ENCODE data around the gene TRIM9. TPM values are rescaled to one million over a fixed set of nuclear protein-coding genes. Genes with fewer than 3 reads are reported as not detected.
A peak's percentile ranks its signal among the peaks of the same experiment; 100 is the strongest.

TRIM9 gene
- total and polyA plus RNA-seq, 2 experiments from 2014 or later = 4.4 to 6.2 TPM

GRCh38 chr14:50932592-50933495 is 162.1 kb downstream of the TRIM9 start:
- Histone ChIP-seq H3K79me2 (replicated peaks; ENCODE audit: insufficient read depth) (no peaks in the 10 kb centered on the region), H3K27ac (ENCODE audit: low read depth) (no peak overlapping the region), H2AFZ (no peak overlapping the region), H3F3A (replicated peaks; ENCODE audit: low read depth) (no peaks in the 10 kb centered on the region), H3K27me3 (ENCODE audit: insufficient read depth) (no peaks in the 10 kb centered on the region), H3K4me3 (no peak overlapping the region), H3K9me2 (ENCODE audit: insufficient read depth) (no peaks in the 10 kb centered on the region), H3K4me2 (no peak overlapping the region), H3K36me3 (ENCODE audit: insufficient read depth) (peaks cover 41% of the 10 kb centered on the region), H3K4me1 (ENCODE audit: insufficient read depth) (no peaks in the 10 kb centered on the region), H4K20me1 (replicated peaks; ENCODE audit: insufficient read depth) (peaks cover 5% of the 10 kb centered on the region)
- Mint-ChIP-seq H3K36me3 (ENCODE audit: low read depth) (peaks cover 11% of the 10 kb centered on the region), H3K4me3 (no peak overlapping the region), H3K27me3 (ENCODE audit: insufficient read depth, low read depth, poor library complexity) (no peaks in the 10 kb centered on the region), H3K4me1 (peaks cover 4% of the 10 kb centered on the region; the same call in 2 of the 3 replicates), H3K27ac (no peak overlapping the region), H3K9me3 (no peaks in the 10 kb centered on the region)
- ATAC-seq (no peak), DNase-seq (ENCODE audit: low spot score) (no peak)
- TF ChIP-seq EZH2 (IDR thresholded peaks at IDR 0.05; ENCODE audit: low read depth, unreplicated experiment) = no peak
- TF ChIP-seq CTCF (conservative IDR thresholded peaks at IDR 0.05; ENCODE audit: low read depth in 2 of 2) = no peak
- TF ChIP-seq STAT1 (IDR thresholded peaks at IDR 0.05; ENCODE audit: unreplicated experiment) = no peak
- no peak for TF ChIP-seq JUNB (IDR thresholded peaks at IDR 0.05; ENCODE audit: unreplicated experiment)
- no peak for TF ChIP-seq ZNF331 (CRISPR knock-in tag; IDR thresholded peaks at IDR 0.05; ENCODE audit: low read depth)
- TF ChIP-seq EZH2phosphoT487 (IDR thresholded peaks at IDR 0.05; ENCODE audit: unreplicated experiment) = no peak

- H3K4me3 ChIP-seq = no peak overlapping the region
- H3K27me3 Mint-ChIP-seq (ENCODE audit: insufficient read depth, low read depth, poor library complexity) = no peaks in the 10 kb centered on the region
- no peaks in the 10 kb centered on the region for H3K79me2 ChIP-seq (replicated peaks; ENCODE audit: insufficient read depth)
- ATAC-seq = no peak
- no peaks in the 10 kb centered on the region for H3K4me1 Mint-ChIP-seq
- H3K9me3 Mint-ChIP-seq = no peaks in the 10 kb centered on the region
- H3K36me3 ChIP-seq (ENCODE audit: insufficient read depth) = peaks cover 41% of the 10 kb centered on the region
- no peaks in the 10 kb centered on the region for H3K4me1 ChIP-seq (ENCODE audit: insufficient read depth)
- no peaks in the 10 kb centered on the region for H3K9me2 ChIP-seq (ENCODE audit: insufficient read depth)
- peaks cover 11% of the 10 kb centered on the region for H3K36me3 Mint-ChIP-seq (ENCODE audit: low read depth)
- H3K4me3 Mint-ChIP-seq = no peak overlapping the region
- H4K20me1 ChIP-seq (replicated peaks; ENCODE audit: insufficient read depth) = peaks cover 5% of the 10 kb centered on the region
- no peak for DNase-seq (ENCODE audit: low spot score)
- no peaks in the 10 kb centered on the region for H3K27me3 ChIP-seq (ENCODE audit: insufficient read depth)
- H3F3A ChIP-seq (replicated peaks; ENCODE audit: low read depth) = no peaks in the 10 kb centered on the region
- no peak overlapping the region for H3K27ac Mint-ChIP-seq
- no peak overlapping the region for H3K4me2 ChIP-seq
- no peak overlapping the region for H2AFZ ChIP-seq
- H3K27ac ChIP-seq (ENCODE audit: low read depth) = 0 out of 2 replicates have a peak overlapping the region, but pooled peaks have one; percentile 14
- no peak for TF ChIP-seq STAT1 (IDR thresholded peaks at IDR 0.05; ENCODE audit: unreplicated experiment)
- TF ChIP-seq REST (IDR thresholded peaks at IDR 0.05; ENCODE audit: unreplicated experiment) = no peak
- TF ChIP-seq, protein P1, sequence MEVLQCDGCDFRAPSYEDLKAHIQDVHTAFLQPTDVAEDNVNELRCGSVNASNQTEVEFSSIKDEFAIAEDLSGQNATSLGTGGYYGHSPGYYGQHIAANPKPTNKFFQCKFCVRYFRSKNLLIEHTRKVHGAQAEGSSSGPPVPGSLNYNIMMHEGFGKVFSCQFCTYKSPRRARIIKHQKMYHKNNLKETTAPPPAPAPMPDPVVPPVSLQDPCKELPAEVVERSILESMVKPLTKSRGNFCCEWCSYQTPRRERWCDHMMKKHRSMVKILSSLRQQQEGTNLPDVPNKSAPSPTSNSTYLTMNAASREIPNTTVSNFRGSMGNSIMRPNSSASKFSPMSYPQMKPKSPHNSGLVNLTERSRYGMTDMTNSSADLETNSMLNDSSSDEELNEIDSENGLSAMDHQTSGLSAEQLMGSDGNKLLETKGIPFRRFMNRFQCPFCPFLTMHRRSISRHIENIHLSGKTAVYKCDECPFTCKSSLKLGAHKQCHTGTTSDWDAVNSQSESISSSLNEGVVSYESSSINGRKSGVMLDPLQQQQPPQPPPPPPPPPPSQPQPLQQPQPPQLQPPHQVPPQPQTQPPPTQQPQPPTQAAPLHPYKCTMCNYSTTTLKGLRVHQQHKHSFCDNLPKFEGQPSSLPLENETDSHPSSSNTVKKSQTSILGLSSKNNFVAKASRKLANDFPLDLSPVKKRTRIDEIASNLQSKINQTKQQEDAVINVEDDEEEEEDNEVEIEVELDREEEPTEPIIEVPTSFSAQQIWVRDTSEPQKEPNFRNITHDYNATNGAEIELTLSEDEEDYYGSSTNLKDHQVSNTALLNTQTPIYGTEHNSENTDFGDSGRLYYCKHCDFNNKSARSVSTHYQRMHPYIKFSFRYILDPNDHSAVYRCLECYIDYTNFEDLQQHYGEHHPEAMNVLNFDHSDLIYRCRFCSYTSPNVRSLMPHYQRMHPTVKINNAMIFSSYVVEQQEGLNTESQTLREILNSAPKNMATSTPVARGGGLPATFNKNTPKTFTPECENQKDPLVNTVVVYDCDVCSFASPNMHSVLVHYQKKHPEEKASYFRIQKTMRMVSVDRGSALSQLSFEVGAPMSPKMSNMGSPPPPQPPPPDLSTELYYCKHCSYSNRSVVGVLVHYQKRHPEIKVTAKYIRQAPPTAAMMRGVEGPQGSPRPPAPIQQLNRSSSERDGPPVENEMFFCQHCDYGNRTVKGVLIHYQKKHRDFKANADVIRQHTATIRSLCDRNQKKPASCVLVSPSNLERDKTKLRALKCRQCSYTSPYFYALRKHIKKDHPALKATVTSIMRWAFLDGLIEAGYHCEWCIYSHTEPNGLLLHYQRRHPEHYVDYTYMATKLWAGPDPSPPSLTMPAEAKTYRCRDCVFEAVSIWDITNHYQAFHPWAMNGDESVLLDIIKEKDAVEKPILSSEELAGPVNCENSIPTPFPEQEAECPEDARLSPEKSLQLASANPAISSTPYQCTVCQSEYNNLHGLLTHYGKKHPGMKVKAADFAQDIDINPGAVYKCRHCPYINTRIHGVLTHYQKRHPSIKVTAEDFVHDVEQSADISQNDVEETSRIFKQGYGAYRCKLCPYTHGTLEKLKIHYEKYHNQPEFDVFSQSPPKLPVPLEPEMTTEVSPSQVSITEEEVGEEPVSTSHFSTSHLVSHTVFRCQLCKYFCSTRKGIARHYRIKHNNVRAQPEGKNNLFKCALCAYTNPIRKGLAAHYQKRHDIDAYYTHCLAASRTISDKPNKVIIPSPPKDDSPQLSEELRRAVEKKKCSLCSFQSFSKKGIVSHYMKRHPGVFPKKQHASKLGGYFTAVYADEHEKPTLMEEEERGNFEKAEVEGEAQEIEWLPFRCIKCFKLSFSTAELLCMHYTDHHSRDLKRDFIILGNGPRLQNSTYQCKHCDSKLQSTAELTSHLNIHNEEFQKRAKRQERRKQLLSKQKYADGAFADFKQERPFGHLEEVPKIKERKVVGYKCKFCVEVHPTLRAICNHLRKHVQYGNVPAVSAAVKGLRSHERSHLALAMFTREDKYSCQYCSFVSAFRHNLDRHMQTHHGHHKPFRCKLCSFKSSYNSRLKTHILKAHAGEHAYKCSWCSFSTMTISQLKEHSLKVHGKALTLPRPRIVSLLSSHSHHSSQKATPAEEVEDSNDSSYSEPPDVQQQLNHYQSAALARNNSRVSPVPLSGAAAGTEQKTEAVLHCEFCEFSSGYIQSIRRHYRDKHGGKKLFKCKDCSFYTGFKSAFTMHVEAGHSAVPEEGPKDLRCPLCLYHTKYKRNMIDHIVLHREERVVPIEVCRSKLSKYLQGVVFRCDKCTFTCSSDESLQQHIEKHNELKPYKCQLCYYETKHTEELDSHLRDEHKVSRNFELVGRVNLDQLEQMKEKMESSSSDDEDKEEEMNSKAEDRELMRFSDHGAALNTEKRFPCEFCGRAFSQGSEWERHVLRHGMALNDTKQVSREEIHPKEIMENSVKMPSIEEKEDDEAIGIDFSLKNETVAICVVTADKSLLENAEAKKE (CRISPR knock-in tag; IDR thresholded peaks at IDR 0.05) = no peak
- no peak for TF ChIP-seq ZNF114 (CRISPR knock-in tag; IDR thresholded peaks at IDR 0.05)
Measured at GRCh38 chr14:50932156-50932555, 162.7 kb downstream of the TRIM9 start.
